Eye (tissue), 1 donor: Measurements from ENCODE around the gene CMTM7.
"Not testable (repeated sequence)": the region's sequence is repeated elsewhere in the genome, so short reads cannot be mapped to it uniquely, and the experiment has no call there.

Experiments
- DNase-seq: peaks from one replicate; pipeline ENCODE4 v3.0.0-alpha.2; 2015

CMTM7 gene

DNA sequence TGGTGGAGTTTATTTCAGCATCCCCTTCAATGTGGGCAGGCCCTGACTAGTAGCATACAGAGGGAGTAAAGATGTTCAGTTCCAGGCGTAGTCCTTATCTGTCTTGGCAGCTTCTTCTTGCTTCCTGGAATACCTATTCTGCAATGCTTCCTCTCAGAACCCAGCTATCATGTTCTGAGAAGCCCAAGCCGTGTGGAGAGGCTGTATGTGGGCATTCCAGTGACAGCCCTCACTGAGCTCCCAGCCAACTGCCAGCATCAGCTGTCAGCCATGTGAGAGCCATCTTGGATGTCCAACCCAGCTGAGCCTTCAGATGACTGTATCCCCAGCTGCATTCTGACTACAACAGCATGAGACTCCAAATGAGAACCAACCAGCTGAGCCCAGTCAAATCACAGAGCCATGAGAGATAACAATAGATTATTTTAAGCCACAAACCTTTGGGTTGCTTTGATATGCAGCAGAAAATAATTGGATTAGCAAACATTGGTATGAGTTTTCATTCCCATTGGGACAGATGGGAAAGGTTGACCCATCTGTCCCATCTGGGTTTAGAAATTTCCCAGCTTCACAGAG, 8.4 kb upstream of the CMTM7 start:
- DNase-seq, result no peak

DNA sequence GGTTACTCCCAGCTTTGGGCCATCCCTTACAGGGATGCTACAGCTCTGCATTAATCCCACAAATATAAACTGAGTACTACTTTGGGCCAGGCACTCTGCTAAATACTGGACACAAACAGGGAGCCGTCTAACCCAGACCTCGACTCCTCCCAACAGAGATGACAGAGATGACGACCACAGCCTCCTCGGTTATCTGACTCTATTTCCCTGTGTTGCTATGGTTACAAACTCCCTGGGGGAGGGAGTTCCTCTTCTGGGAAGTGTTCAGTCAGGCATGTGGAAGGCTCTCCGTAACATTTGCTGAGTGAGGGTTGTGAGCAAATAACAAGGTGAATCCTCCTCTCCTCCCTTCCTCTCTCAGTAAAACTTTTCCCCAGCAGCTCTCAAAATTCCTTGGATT, 6.7 kb upstream of the CMTM7 start:
- DNase-seq, result peak; percentile 93

DNA sequence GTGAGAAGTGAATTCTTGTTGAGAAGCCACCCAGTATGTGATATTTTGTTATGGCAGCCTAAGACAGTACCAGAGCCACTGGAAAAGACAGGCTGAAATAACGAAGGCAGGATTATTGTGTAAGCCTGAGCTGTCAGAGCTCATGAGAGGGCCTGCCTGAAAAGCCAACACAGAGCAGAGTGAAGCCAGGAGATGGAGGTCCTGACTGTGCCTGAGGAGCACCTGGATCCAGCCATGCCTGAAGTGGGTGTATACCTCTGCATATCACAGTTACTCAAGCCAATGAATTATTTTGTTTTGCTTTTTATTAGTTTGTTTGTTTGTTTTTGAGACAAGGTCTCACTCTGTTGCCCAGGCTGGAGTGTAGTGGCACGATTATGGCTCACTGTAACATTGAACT, 4.1 kb upstream of the CMTM7 start:
- no peak for DNase-seq

DNA sequence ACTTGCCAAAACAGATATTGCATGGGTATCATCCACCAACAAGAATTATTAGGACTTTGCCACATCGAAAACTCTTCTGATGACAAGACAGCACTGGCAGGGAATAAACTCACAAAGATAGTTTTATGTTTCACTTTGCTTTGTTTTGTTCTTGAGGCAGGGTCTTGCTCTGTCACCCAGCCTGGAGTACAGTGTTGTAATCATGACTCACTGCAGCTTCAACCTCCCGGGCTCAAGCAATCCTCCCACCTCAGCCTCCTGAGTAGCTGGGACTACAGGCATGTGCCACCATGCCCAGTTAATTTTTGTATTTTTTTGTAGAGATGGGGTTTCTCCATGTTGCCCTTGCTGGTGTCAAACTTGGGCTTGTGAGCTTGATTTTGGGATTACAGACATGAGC, 2.1 kb upstream of the CMTM7 start:
- not testable (repeated sequence) for DNase-seq

DNA sequence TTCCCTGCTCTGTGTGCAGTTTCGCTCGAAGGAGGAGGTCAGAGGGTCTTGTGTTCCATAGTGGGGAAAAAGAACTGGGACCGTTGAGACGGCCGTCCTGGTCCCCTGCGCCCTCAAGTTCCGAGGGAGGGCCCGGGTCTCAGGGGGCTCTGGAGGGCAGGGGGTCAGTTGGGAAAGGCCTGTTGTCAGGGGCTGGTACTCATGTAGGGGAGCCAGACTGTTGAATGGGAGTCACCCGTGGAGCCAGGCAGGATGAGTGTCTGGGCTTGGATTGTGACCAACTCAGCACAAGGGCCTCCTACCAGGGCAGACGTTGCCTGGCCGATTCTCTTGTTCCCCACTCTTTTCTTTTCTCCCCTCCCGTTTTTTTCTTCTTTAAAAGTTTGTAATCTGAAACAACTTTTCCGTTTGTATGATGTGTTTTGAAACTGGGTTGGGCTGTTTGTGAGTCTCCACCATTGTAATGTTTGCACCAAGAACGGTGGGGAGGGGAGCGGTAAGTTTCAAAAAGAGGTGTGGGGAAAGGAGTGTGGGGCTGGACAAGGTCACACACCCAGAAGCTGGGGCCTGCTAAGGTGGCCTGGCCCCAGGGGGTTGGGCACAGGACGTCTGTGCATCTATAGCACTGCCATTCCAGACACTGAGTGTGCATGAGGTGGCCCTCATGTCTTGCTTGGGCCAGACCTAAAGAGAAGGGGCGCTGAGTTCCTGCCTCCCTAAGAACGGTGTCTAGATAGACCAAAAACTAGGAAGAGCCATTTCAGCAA, 1.1 kb downstream of the CMTM7 start:
- no peak for DNase-seq

DNA sequence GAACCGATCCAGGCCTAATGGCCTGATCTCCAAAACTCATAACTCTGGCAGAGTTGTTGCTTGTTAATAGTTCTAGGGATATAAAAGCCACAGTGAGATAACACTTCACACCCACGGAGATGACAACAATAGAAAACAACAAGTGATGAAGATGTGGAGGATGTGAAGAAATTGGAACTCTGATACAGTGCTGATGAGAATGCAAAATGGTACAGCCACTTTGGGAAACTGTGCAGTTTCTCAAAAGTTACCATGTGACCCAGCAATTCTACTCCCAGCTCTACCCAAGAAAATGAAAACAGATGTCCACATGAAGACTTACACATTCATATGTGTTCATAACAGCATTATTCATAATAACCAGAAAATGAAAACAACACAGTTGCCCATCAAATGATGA, 3.8 kb downstream of the CMTM7 start:
- DNase-seq, result no peak

DNA sequence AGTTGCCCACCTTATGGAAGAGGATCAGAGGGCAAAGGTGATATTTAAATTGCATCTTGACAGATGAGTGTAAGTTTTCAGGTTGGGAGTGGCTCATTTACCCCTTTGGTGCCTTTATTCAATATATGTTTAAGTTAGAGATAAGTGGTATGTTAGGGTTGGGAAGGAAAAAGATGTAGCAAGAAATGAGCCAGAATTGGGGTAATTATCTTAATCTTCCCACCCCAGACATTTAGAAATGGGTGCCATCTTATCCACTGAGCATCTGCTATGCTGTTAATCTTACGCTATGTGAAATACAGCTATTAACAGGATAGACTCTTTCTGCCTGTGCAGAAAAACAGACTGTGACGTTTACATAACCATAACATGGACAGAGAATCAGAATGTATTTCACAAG, 6.3 kb downstream of the CMTM7 start:
- DNase-seq, result no peak

DNA sequence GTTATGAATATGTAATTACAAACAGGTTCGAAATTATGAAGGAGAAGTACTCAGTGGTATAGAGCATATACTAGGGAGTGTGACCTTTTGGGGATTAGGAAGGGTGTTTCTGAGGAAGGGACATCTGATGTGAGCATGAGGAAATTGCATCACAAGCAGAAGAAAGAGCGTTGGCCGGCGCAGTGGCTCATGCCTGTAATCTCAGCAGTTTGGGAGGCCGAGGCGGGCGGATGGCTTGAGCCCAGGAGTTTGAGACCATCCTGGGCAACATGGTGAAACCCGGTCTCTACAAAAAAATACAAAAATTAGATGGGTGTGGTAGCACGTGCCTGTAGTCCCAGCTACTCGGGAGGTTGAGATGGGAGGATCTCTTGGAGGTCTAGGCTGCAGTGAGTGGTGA, 6.9 kb downstream of the CMTM7 start:
- no peak for DNase-seq

DNA sequence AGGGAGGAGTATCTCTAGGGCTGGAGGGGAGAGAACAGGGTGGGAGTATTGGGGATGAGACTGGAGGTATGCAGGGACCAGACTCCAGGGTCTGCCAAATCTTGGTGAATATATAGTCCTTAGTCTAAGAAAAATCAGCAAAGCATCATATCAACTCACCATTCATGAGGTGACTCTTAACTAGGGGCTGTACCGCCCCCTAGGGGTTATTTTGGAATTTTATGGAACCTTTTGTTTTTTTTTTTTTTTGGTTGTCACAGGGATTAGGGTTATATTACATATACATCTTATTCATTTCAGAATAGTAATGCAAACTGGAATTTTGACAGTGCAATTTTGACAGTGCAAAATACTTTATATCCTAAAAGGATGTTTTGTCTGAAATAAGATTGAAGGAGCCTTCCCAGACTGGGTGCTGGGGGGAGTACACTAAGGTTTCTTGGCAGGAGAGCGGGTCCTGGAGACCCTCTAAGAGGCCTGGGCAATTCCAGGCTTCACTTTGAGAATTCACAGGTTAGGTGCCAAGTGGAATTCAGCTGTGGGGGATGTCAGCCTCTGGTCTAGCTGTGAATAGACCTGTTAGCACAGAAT, 7.5 kb downstream of the CMTM7 start:
- DNase-seq, result peak; percentile 87

DNA sequence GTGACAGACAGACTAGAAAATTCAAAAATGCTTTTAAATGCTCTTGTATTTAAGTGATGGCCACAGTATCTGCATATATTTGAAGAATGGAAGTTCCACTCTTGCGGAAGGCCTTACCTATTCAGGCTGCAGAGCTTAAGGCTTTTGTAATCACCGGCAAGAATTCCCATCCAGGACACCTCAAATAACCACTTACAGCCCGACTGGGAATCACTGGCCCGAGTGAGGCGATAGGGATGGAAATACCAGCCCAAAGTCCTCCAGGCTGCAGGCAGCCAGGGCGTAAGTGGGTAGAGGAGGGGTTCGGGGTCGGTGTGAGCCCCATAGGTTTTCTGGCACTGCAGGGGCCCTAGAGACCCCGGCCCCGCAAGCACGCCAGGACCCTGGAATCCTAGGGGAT, 9.5 kb downstream of the CMTM7 start:
- DNase-seq, result no peak

DNA sequence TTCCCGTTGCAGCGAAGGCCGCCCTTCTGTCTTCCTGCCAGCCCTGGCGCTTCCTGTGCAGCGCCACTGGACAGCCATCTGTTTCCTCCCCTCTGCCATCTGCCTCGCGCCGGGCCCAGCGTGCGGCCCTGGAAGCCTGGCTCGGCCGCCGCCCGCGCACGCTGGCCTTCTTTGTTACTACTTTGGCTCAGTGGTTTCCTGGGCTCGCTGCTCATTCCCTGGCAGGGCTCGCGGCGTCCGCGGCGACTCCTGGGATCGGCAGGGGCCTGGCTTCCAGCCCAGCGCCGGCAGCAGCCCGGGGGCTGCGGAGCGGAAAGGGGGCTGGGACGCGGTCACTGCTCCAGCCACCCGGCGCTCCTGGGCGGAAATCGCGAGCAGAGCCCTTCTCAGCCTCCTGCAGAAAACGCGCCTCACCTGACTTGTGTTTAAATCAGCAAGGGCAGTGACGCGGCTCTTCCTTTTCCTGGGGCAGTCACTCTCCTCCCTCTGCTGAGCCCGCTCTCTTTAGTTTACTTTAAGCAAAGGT, 10.0 kb downstream of the CMTM7 start:
- peak; percentile 91 for DNase-seq

DNA sequence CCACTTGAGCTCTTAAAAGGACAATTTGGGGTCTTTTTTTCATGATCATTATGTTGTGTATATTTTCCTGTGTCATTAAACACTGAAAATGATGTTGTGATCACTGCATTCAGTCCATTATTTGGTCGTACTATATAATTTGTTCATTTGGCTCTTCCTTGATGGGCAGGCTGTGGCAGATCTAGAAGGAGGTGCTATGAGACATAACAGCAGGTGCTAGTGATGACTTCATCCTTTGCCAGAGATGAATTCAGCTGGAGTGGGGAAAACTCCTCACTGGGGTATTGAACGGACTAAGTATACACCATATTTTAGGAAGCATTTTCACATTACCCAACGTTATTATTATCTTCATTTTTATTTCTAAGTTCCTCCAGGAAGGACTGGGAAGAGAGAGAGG, 12.0 kb downstream of the CMTM7 start:
- no peak for DNase-seq

DNA sequence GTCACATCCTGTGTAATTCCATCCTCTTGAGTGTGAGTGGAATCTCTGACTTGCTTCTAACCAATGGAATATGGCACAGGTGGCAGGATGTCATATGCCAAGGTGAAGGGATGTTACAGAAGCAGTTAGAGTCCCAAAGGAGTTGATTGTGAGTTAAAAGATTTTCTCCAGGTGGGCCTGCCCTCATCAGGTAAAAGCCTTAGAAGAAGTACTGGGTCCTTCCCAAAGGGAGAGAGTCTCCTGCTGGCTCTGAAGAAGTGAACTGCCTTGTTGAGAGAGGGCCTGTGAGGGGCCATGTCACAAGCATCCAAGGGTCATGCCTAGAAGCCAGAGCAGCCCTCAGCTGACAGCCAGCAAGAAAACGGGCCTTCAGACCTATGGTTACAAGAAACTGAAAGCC, 13.1 kb downstream of the CMTM7 start:
- no peak for DNase-seq

DNA sequence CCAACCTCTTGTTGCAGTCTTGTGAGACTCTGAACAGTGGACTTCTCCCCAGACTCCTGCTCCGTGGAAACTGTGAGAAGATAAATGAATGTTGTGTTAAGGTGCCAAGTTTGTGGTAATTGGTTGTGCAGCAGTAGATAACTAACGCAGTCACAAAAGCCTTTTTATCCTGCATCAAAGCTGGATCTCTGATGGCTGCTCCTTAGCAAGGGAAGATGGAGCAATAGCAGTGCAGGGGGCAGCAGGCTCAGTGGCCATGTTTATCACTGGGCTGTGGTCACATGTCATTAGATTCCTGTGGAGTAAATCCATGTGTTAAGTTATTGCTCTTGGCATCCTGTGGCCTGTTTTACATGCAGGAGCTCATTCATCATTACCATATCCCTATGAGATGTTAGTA, 13.5 kb downstream of the CMTM7 start:
- no peak for DNase-seq

DNA sequence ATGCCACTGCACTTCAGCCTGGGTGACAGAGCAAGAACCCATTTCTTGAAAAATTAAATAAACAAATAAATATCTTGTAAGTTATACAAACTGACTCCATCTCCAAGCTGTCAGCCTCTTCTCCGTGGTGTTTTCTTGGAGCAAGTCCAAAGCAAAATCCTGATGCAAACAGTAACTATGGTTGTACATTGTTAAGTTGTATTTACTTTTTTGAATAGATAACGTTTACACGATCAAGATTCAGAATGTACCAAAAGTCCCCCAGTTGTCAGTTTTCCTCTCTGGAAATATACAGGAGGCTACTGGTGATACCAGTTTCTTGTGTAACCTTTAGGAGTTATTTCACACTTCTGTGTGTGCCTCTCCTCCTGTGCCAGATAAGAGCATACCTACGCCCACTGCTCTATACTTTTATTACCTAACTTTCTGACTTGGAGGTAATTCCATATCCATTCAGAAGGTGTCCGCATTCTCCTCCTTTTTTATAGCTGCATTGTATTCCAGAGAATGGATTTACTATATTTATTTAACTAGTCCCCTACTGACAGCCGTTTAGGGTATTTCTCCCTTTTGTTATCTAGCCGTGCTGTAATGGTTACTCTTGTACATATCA, 14.2 kb downstream of the CMTM7 start:
- DNase-seq, result no peak

DNA sequence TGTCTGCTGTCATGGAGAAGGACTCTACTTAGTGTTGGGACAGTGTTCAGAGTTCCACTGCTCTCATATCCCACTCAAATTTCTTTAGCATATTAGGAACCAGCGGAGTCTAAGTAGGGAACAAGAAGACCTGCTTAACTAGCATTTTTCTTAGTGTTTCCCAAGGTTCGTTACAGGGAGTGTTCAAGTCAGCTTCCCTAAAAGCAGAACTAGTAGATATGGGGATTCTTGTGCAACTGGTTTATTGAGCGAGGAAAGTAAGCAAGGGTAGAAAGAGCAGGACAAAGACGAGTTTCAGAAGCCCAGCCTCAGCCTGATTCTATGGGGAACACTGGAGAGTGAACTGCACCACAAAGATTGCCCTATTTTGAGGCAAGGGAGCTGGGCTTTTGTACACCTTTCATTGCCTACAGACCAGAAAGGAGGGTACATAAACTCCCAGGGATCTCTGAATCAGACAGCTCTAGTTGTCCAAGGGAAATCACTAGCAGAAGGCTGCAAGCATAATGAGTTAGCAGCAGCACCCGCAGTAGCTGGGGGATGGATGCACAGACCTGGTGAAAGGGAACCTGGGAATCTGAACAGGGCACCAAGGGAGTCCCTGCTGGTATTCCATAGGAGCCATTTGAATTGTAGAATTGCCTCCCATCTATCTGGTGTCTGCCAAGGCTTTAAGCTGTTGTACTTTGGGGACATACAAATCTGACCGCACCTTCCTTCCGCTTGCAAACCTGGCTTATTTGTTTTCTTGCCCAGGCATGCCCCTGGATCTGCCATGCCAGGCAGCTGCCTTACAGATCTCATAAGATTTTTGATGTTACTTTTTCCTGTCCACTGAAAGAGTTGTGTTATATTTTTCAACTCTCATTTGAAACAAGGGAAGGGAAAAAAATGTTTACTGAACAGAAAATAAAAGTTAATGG, 15.1 kb downstream of the CMTM7 start:
- DNase-seq, result no peak

DNA sequence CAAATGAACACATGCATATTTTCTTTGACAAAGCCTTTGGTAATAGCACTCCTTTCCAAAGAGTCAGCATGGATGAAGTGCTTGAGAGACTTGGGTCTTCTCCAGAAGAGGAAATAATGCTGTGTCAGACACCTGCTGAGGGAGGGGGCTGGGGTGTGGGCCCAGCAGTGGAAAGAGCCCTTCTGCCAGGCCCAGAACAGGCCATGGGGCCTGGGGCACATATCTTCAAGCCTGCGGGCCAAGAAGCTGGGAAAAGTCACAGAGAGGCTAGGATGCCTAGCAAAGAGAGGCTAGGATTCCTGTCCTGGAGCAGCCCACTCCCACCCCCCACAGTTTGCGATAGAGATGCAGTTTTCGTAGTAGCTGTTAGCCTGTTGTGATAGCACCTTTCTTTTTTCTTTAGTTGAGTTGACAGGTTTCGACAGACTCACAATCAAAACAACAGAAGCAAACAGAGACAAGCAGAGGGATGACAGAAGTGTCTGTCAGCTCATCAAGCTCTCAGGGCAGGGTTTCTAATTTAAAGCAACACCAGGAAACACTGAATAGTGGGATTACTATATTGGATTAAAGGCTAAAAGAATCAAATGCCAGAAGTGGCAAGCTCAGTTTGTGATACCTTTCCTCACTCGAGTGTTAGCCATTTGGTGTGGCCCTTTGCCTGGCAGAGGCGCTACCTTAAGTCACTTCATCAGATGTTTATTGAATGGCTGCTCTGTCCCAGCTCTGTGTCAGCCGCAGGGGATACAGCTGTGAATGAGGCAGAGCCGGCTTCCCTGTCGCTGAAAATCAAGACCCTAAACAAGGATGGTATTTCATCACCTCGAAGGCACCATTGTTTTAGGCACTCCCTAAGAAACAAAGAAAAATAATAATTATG, 19.0 kb downstream of the CMTM7 start:
- DNase-seq, result peak; percentile 50

DNA sequence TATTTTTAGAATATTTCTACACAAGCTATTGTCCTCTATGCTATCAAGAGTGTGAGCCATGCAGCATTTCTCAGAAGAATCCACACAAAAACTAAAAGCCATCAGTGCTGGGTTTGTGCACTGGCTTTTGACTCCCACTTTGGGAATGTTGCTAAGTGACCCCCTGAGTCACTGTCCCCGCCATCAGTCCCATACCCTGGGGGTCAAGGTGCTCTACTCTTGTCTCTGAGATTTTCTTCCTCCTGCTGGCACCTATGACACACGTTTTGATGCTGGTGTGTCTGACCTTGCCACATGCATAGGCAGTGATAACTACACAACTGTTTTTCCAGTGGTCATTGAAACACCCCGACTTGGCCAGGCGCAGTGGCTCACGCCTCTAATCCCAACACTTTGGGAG, 19.8 kb downstream of the CMTM7 start:
- DNase-seq, result no peak

DNA sequence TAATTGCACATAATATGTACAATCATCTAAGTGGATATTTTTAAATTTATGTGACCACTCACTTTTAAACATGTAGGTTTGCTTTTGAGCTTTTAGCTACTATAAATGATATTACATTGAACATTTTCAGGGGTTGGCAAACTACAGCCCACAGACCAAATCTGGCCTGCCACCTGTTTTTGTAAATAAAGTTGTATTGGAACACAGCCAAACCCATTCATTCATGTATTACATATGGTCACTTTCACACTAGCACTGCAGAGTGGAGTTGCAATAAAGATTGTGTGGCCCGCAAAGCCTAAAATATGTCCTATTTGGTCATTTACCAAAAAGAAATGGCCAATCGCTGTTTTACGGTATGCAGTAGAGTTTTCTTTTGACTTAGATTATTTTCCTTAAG, 21.2 kb downstream of the CMTM7 start:
- DNase-seq, result no peak

DNA sequence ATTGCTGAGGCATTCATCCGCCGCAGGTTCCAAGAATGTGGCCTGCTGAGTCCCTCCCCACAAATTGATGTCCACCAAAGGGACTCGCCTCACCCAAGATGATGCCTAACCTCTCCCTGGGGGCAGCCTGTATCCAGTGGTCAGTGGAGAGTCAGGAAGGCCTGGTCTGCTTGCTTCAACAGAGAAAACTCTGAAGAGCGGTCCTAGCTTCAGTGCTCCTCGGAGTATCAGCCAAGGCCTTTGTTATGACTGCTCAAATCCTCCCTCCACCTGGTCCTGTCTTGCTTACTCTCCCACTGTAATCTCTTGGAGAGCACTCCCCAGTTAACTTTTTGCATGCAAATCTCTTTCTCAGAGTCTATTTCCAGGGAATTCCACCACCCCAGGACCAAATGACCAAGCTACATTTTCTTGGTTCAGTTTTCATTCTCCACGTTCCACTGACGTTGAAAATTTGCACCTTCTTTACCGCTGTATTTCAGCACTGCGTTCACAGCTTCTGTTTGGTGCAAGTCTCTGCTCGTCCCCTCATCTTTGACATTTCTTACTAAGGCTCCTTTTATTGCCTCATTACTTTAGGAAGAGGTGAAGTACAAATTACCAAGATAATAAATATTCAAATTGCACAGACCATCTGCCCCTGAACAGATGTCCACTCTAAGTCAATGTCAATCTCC, 22.3 kb downstream of the CMTM7 start:
- no peak for DNase-seq
